Osteocyte (in vitro differentiated cells): ENCODE data around the gene SPIRE2. TPM values are rescaled to one million over a fixed set of nuclear protein-coding genes. Genes with fewer than 3 reads are reported as not detected.
"Not testable (repeated sequence)": the region's sequence is repeated elsewhere in the genome, so short reads cannot be mapped to it uniquely, and the experiment has no call there.

Source experiments
- DNase-seq: peaks from one replicate; pipeline ENCODE4 v3.0.0; 2021; ENCODE audit warnings: mixed read lengths; ENCODE audit not compliant: unreplicated experiment; ENCODE audit errors: extremely low spot score
- H3K27ac Mint-ChIP-seq: one replicate; pipeline ENCODE4 v1.8.0; 2021; ENCODE audit warnings: mild to moderate bottlenecking, mixed read lengths; ENCODE audit not compliant: unreplicated experiment
- H3K27me3 Mint-ChIP-seq: one replicate; pipeline ENCODE4 v1.8.0; 2021; ENCODE audit warnings: mixed read lengths; ENCODE audit not compliant: unreplicated experiment
- H3K36me3 Mint-ChIP-seq: one replicate; pipeline ENCODE4 v1.8.0; 2021; ENCODE audit warnings: mixed read lengths; ENCODE audit not compliant: unreplicated experiment
- H3K4me1 Mint-ChIP-seq: one replicate; pipeline ENCODE4 v1.8.0; 2021; ENCODE audit warnings: mixed read lengths; ENCODE audit not compliant: unreplicated experiment
- H3K4me3 Mint-ChIP-seq: one replicate; pipeline ENCODE4 v1.8.0; 2021; ENCODE audit warnings: mild to moderate bottlenecking, moderate library complexity, mixed read lengths; ENCODE audit not compliant: unreplicated experiment
- H3K9me3 Mint-ChIP-seq: one replicate; pipeline ENCODE4 v1.8.0; 2021; ENCODE audit warnings: mixed read lengths; ENCODE audit not compliant: unreplicated experiment
- CTCF ChIP-seq: fragments of 200-600 bp; sonication (generic); IDR thresholded peaks from 2 replicates; pipeline ENCODE4 v1.5.0; 2021; ENCODE audit warnings: antibody characterized with exemption, mild to moderate bottlenecking, moderate library complexity
- total RNA-seq: library from RNA; stranded (reverse); gene quantifications from 2 replicates; pipeline ENCODE4 v1.2.1, GENCODE V29; 2021

The SPIRE2 gene
- total RNA-seq, 1 donor from 2014 or later = 4.6 TPM

DNA sequence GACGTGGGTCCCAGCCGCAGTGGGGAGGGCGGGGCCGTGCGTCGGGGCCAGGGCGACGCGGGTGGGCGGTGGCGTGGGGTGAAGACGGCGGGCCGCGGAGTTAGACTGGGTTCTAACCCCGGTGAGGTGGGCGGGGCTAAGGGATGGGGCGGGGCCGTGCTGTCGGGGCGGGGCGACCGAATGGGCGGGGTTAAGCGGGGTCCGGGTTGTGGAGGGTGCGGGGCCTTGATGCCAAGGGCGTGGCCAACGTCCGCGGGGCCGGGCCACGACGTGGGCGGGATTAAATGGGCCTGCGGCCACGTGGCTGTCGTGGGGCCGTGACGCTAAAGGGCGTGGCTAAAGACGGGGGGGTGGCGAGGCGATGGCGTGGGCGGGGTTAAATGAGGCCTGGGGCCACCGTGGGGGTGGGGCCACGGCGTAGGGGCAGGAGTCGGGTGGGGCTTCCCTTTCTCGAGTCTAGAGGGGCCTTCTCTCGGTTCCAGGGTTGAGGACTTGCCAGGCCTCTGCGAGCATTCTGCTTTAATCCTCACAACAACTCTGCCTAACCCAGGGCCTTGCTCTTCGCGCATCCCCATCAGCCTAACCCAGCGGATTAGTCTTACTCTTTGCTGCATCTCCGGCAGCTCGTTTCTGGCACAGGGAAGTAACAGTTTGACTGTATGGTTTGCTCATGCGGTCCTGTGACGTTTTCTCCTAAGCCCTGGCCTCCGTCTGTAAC, 45.9 kb downstream of the SPIRE2 start:
- no peaks in the 10 kb centered on the region for H3K9me3 Mint-ChIP-seq
- H3K36me3 Mint-ChIP-seq = peaks cover 15% of the 10 kb centered on the region
- peak overlapping the region; percentile 99 for H3K27ac Mint-ChIP-seq
- DNase-seq = peak; percentile 99
- no peak for TF ChIP-seq CTCF
- H3K4me3 Mint-ChIP-seq = peak overlapping the region; percentile 90
- H3K4me1 Mint-ChIP-seq = peaks cover 11% of the 10 kb centered on the region
- no peaks in the 10 kb centered on the region for H3K27me3 Mint-ChIP-seq

- not testable (repeated sequence) for H3K4me1 Mint-ChIP-seq, H3K27ac Mint-ChIP-seq, H3K4me3 Mint-ChIP-seq, H3K27me3 Mint-ChIP-seq, H3K9me3 Mint-ChIP-seq, DNase-seq
- H3K36me3 Mint-ChIP-seq = peaks cover 33% of the 10 kb centered on the region
Measured at GRCh38 chr16:89879123-89879522, 50.8 kb downstream of the SPIRE2 start.

GRCh38 chr16:89880477-89881367, 52.4 kb downstream of the SPIRE2 start:
- H3K27ac Mint-ChIP-seq = peak overlapping the region; percentile 38
- no peak overlapping the region for H3K4me3 Mint-ChIP-seq
- TF ChIP-seq CTCF = no peak
- H3K36me3 Mint-ChIP-seq = peaks cover 39% of the 10 kb centered on the region
- no peaks in the 10 kb centered on the region for H3K4me1 Mint-ChIP-seq
- no peaks in the 10 kb centered on the region for H3K9me3 Mint-ChIP-seq
- no peak for DNase-seq
- no peaks in the 10 kb centered on the region for H3K27me3 Mint-ChIP-seq

- Mint-ChIP-seq H3K27me3 (no peaks in the 10 kb centered on the region), H3K4me1 (no peaks in the 10 kb centered on the region), H3K9me3 (no peaks in the 10 kb centered on the region), H3K27ac (no peak overlapping the region), H3K4me3 (no peak overlapping the region), H3K36me3 (peaks cover 38% of the 10 kb centered on the region)
- DNase-seq = no peak
- TF ChIP-seq CTCF = no peak
Measured at GRCh38 chr16:89881368-89881730, 53.1 kb downstream of the SPIRE2 start.

- TF ChIP-seq CTCF = no peak
- no peaks in the 10 kb centered on the region for H3K4me1 Mint-ChIP-seq
- H3K27ac Mint-ChIP-seq = no peak overlapping the region
- no peak for DNase-seq
- H3K36me3 Mint-ChIP-seq = peaks cover 44% of the 10 kb centered on the region
- no peak overlapping the region for H3K4me3 Mint-ChIP-seq
- H3K27me3 Mint-ChIP-seq = no peaks in the 10 kb centered on the region
- H3K9me3 Mint-ChIP-seq = no peaks in the 10 kb centered on the region
Measured at GRCh38 chr16:89883346-89884040, 55.2 kb downstream of the SPIRE2 start.
